Mesothelial cell of epicardium (in vitro differentiated cells): ENCODE results near the gene BHLHE41. TPM values are rescaled to one million over a fixed set of nuclear protein-coding genes. Genes with fewer than 3 reads are reported as not detected.

Experiments used
- DNase-seq, 2 experiments: peaks; one replicate each; pipeline ENCODE4 v3.0.0; 2021; ENCODE audit warnings: low spot score in 2 of 2; ENCODE audit not compliant: unreplicated experiment in 2 of 2
- H3K27ac Mint-ChIP-seq: 2 replicates; pipeline ENCODE4 v1.8.0; 2021; ENCODE audit warnings: mixed read lengths
- H3K27me3 Mint-ChIP-seq: 2 replicates; pipeline ENCODE4 v1.8.0; 2021; ENCODE audit warnings: low read depth, mixed read lengths
- H3K36me3 Mint-ChIP-seq: 2 replicates; pipeline ENCODE4 v1.8.0; 2021; ENCODE audit warnings: mixed read lengths
- H3K4me1 Mint-ChIP-seq: 2 replicates; pipeline ENCODE4 v1.8.0; 2021; ENCODE audit warnings: mixed read lengths
- H3K4me3 Mint-ChIP-seq: 2 replicates; pipeline ENCODE4 v1.8.0; 2021; ENCODE audit warnings: mild to moderate bottlenecking, moderate library complexity, mixed read lengths
- H3K9me3 Mint-ChIP-seq: 2 replicates; pipeline ENCODE4 v1.8.0; 2021; ENCODE audit warnings: mixed read lengths
- total RNA-seq: library from RNA; stranded (reverse); gene quantifications from 3 replicates; pipeline ENCODE4 v1.2.1, GENCODE V29; 2021
- TF ChIP-seq, protein P1 (sequence below): fragments of 200-600 bp; sonication (generic); IDR thresholded peaks from one replicate; pipeline ENCODE4 v1.5.0; 2021; ENCODE audit warnings: antibody characterized with exemption; ENCODE audit not compliant: unreplicated experiment

BHLHE41 gene
- total RNA-seq, 1 donor from 2014 or later: 9.2 TPM

DNA sequence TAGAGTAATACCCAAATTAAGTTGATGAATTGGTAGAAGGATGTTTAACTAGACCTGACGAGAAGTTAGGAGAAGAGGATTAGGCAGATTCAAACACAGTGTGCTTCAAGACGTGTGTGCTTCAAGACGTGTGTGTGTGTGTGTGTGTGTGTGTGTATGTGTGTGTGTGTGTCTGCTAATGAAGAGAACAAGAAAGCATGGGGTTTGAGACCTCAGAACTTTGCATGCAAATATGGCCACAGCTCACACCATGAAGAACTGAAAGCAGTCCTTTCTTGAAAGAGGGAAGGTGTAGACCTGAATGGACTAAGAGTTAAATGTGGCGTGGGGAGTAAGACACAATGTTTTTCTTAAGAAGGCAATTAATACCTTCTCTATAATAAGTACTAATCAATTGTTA is 38.1 kb upstream of the BHLHE41 start:
- DNase-seq: no peak
- Mint-ChIP-seq H3K4me3 (no peak overlapping the region), H3K27me3 (no peaks in the 10 kb centered on the region), H3K36me3 (no peaks in the 10 kb centered on the region), H3K9me3 (no peaks in the 10 kb centered on the region), H3K4me1 (peaks cover 4% of the 10 kb centered on the region), H3K27ac (no peak overlapping the region)
- TF ChIP-seq, protein P1, sequence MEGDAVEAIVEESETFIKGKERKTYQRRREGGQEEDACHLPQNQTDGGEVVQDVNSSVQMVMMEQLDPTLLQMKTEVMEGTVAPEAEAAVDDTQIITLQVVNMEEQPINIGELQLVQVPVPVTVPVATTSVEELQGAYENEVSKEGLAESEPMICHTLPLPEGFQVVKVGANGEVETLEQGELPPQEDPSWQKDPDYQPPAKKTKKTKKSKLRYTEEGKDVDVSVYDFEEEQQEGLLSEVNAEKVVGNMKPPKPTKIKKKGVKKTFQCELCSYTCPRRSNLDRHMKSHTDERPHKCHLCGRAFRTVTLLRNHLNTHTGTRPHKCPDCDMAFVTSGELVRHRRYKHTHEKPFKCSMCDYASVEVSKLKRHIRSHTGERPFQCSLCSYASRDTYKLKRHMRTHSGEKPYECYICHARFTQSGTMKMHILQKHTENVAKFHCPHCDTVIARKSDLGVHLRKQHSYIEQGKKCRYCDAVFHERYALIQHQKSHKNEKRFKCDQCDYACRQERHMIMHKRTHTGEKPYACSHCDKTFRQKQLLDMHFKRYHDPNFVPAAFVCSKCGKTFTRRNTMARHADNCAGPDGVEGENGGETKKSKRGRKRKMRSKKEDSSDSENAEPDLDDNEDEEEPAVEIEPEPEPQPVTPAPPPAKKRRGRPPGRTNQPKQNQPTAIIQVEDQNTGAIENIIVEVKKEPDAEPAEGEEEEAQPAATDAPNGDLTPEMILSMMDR: no peak

DNA sequence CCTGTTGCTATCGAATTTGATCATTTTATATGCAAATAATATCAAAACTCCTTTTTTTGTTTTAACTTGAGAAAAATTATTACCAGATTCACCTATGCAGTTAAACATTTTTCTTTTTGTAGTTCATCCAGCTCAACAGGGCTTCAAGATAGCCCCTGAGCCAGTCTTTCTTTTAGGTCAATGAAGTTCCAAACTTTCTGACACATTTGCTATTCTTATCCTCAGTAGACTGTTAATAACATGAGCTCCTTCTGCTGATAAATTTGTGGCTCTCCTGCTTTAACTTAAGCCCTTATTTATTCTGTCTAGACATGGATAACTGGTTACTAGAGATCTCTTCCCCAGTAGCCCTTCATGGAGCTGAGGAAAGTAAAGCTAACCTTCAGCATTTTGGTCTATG is 37.3 kb upstream of the BHLHE41 start:
- Mint-ChIP-seq H3K9me3 (no peaks in the 10 kb centered on the region), H3K4me1 (peaks cover 3% of the 10 kb centered on the region), H3K36me3 (no peaks in the 10 kb centered on the region), H3K27ac (no peak overlapping the region), H3K27me3 (no peaks in the 10 kb centered on the region), H3K4me3 (no peak overlapping the region)
- DNase-seq: no peak
- TF ChIP-seq, protein P1: no peak

DNA sequence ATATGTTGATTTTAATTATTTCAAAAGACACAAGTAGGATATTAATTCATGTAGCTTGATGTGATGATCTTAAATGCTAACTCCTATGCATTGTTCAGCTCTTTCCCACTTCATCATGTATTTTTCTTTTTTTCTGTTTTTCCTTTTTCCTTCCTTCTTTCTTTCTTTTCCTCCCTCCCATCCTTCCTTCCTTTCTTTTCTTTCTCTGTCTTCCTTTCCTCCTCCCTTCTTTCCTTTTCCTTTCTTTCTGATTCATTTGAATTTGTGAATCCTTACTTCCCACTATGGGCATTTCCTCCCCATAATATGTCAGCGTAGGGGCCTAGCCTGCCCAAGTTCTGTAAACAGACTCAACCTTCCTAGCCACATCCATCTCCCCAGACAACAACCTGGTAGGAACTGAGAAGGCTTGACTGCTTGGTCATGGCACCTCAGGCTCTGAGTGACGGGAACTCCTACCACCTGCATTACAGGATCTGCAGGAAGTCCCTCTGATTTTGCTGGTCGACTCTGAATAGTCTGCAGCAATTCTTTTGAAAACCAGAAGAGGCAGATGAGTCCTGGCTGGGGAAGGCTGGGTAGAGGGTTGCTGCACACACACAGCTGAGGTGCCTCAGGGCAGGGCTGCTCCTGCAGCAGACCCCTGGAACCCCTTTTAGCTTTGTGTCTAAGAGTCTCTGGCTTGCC is 33.4 kb upstream of the BHLHE41 start:
- Mint-ChIP-seq H3K27me3 (no peaks in the 10 kb centered on the region), H3K9me3 (no peaks in the 10 kb centered on the region), H3K27ac (no peak overlapping the region), H3K4me3 (no peak overlapping the region), H3K36me3 (no peaks in the 10 kb centered on the region), H3K4me1 (no peaks in the 10 kb centered on the region)
- DNase-seq: no peak
- TF ChIP-seq, protein P1: no peak

DNA sequence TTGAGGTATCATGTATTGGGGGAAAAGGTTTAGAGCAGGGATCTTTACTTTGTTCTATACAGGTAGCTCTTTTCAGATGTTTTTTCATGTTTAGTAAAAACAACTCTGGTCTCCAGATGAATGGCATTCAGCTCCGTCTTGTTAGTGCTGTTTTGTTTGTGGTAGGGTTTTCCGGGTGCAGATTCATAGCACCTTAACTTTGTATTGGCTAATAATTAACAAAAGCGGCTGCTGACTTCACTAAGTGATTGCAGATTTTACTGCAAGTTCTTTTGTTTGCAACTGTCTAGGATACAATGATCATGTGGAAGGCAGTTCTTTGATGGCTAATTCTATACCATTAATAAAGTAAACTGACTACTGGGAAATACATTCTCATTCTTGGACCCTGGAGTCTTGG is 32.2 kb upstream of the BHLHE41 start:
- H3K9me3 Mint-ChIP-seq: no peaks in the 10 kb centered on the region
- no peak overlapping the region for H3K27ac Mint-ChIP-seq
- no peak overlapping the region for H3K4me3 Mint-ChIP-seq
- no peaks in the 10 kb centered on the region for H3K4me1 Mint-ChIP-seq
- no peaks in the 10 kb centered on the region for H3K27me3 Mint-ChIP-seq
- DNase-seq: no peak
- H3K36me3 Mint-ChIP-seq: no peaks in the 10 kb centered on the region
- TF ChIP-seq, protein P1: no peak

DNA sequence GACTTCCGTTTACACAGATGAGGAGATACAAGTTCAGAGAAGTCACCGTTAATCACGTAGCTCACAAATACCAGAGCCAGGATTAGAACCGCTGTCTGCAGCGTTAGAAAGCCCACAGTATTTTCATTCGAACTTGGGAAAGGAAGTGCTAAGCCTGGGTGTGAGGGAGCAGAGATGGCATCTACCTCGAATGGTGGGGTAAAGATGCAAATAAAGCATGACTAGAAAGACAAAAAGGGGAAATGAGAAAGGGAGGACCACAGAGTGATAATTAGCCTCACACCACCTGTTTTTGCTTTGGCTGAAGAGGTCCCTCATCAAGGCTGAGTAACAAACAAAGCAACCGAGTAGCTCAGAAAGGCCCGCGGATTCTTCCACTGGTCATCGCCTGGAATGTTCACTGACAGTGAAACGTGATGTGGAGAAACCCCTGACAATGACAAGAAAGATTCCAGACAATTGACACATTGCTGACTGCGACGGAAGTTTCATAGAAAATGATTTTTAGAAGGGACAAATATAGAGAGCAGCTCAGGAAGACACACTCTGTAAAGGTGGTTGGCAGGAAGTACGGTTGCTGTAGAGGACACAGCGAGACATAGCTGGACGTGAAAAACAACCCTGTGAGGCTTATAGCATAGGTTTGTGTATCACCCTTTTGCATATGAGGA is 31.5 kb upstream of the BHLHE41 start:
- H3K27ac Mint-ChIP-seq: no peak overlapping the region
- H3K27me3 Mint-ChIP-seq: no peaks in the 10 kb centered on the region
- no peaks in the 10 kb centered on the region for H3K4me1 Mint-ChIP-seq
- no peak for DNase-seq
- TF ChIP-seq, protein P1: no peak
- no peaks in the 10 kb centered on the region for H3K36me3 Mint-ChIP-seq
- no peak overlapping the region for H3K4me3 Mint-ChIP-seq
- no peaks in the 10 kb centered on the region for H3K9me3 Mint-ChIP-seq
